Smooth muscle cell of trachea (primary cell): ENCODE measurements around the gene KRTAP6-1. TPM values are rescaled to one million over a fixed set of nuclear protein-coding genes. Genes with fewer than 3 reads are reported as not detected.

Source experiments
- total RNA-seq: library from RNA; depleted of rRNA; stranded (reverse); fragments of >200 nt; gene quantifications from 2 replicates; pipeline ENCODE4 v1.2.1, GENCODE V29; 2014

KRTAP6-1 gene
- total RNA-seq: not detected in 2 replicates

GRCh38 chr21:30613836-30614235 is at the start of gene KRTAP6-1:
TSS of gene KRTAP6-1 (minus strand) at chr21:30613930. CDS start at chr21:30613904, 26 bp downstream.

GRCh38 chr21:30642564-30642963 is 28.8 kb upstream of the KRTAP6-1 start, which contains the start of gene KRTAP20-3:
TSS of gene KRTAP20-3 (plus strand) at chr21:30642864.

GRCh38 chr21:30634906-30635305 is 21.2 kb upstream of the KRTAP6-1 start, which contains the start of gene KRTAP20-2:
TSS of gene KRTAP20-2 (plus strand) at chr21:30635206. CDS start at chr21:30635264, 58 bp downstream.

GRCh38 chr21:30620522-30620921 is 6.8 kb upstream of the KRTAP6-1 start, which contains the start of gene KRTAP20-4:
TSS of gene KRTAP20-4 (plus strand) at chr21:30620627.

GRCh38 chr21:30616125-30616524 is 2.4 kb upstream of the KRTAP6-1 start, which contains the start of gene KRTAP20-1:
TSS of gene KRTAP20-1 (plus strand) at chr21:30616425. CDS start at chr21:30616455, 30 bp downstream.

GRCh38 chr21:30600787-30601186 is 12.9 kb downstream of the KRTAP6-1 start, which contains the start of gene KRTAP22-1:
TSS of gene KRTAP22-1 (plus strand) at chr21:30601087.

GRCh38 chr21:30598802-30599201 is 14.9 kb downstream of the KRTAP6-1 start, which contains the start of gene KRTAP6-2:
TSS of gene KRTAP6-2 (minus strand) at chr21:30598902. CDS start at chr21:30598874, 28 bp downstream.

GRCh38 chr21:30592140-30592539 is 21.6 kb downstream of the KRTAP6-1 start, which contains the start of gene KRTAP6-3:
TSS of gene KRTAP6-3 (plus strand) at chr21:30592440. CDS start at chr21:30592446, 6 bp downstream.

GRCh38 chr21:30590297-30590696 is 23.4 kb downstream of the KRTAP6-1 start, which contains the start of gene KRTAP22-2:
TSS of gene KRTAP22-2 (minus strand) at chr21:30590397.

Other genes starting within 250 kb of the KRTAP6-1 start
- gene KRTAP13-2, start 241.7 kb downstream of the KRTAP6-1 start, total RNA-seq: not detected in 2 replicates
- not detected in 2 replicates for gene KRTAP13-1, start 217.9 kb downstream of the KRTAP6-1 start, total RNA-seq
- not detected in 2 replicates for gene KRTAP13-3, start 188.0 kb downstream of the KRTAP6-1 start, total RNA-seq
- not detected in 2 replicates for gene KRTAP13-4, start 183.7 kb downstream of the KRTAP6-1 start, total RNA-seq
- gene KRTAP15-1, start 173.7 kb downstream of the KRTAP6-1 start, total RNA-seq: not detected in 2 replicates
- not detected in 2 replicates for gene KRTAP19-1, start 133.6 kb downstream of the KRTAP6-1 start, total RNA-seq
- gene KRTAP19-2, start 126.5 kb downstream of the KRTAP6-1 start, total RNA-seq: not detected in 2 replicates
- gene KRTAP19-3, start 121.9 kb downstream of the KRTAP6-1 start, total RNA-seq: not detected in 2 replicates
- not detected in 2 replicates for gene KRTAP19-4, start 116.8 kb downstream of the KRTAP6-1 start, total RNA-seq
- gene KRTAP19-5, start 111.8 kb downstream of the KRTAP6-1 start, total RNA-seq: not detected in 2 replicates
- not detected in 2 replicates for gene KRTAP19-6, start 72.1 kb downstream of the KRTAP6-1 start, total RNA-seq
- not detected in 2 replicates for gene KRTAP19-7, start 52.6 kb downstream of the KRTAP6-1 start, total RNA-seq
- not detected in 2 replicates for gene KRTAP22-2, start 23.5 kb downstream of the KRTAP6-1 start, total RNA-seq
- gene KRTAP6-3, start 21.5 kb downstream of the KRTAP6-1 start, total RNA-seq: not detected in 2 replicates
- gene KRTAP6-2, start 15.0 kb downstream of the KRTAP6-1 start, total RNA-seq: not detected in 2 replicates
- gene KRTAP22-1, start 12.8 kb downstream of the KRTAP6-1 start, total RNA-seq: not detected in 2 replicates
- not detected in 2 replicates for gene KRTAP20-1, start 2.5 kb upstream of the KRTAP6-1 start, total RNA-seq
- gene KRTAP20-4, start 6.7 kb upstream of the KRTAP6-1 start, total RNA-seq: not detected in 2 replicates
- not detected in 2 replicates for gene KRTAP20-2, start 21.3 kb upstream of the KRTAP6-1 start, total RNA-seq
- not detected in 2 replicates for gene KRTAP20-3, start 28.9 kb upstream of the KRTAP6-1 start, total RNA-seq
- not detected in 2 replicates for gene KRTAP21-3, start 104.8 kb upstream of the KRTAP6-1 start, total RNA-seq
- not detected in 2 replicates for gene KRTAP21-2, start 133.3 kb upstream of the KRTAP6-1 start, total RNA-seq
- gene KRTAP21-1, start 141.5 kb upstream of the KRTAP6-1 start, total RNA-seq: not detected in 2 replicates
- not detected in 2 replicates for gene KRTAP8-1, start 199.3 kb upstream of the KRTAP6-1 start, total RNA-seq
- not detected in 2 replicates for gene KRTAP7-1, start 215.8 kb upstream of the KRTAP6-1 start, total RNA-seq